Mucosa of stomach (tissue), 1 donor: ENCODE data around the gene HOXD10.

Experiments
- H3K27me3 ChIP-seq: one replicate; pipeline ENCODE4 v1.7.0; 2013; ENCODE audit warnings: mild to moderate bottlenecking, low read length; ENCODE audit not compliant: control insufficient read depth, insufficient read depth
- H3K36me3 ChIP-seq: one replicate; pipeline ENCODE4 v1.7.0; 2013; ENCODE audit warnings: low read length; ENCODE audit not compliant: control insufficient read depth, insufficient read depth
- H3K4me1 ChIP-seq: one replicate; pipeline ENCODE4 v1.7.0; 2013; ENCODE audit warnings: mild to moderate bottlenecking, low read length; ENCODE audit not compliant: control insufficient read depth, insufficient read depth
- H3K4me3 ChIP-seq: one replicate; pipeline ENCODE4 v1.7.0; 2013; ENCODE audit warnings: low read length
- H3K9ac ChIP-seq: one replicate; pipeline ENCODE4 v1.7.0; 2013; ENCODE audit warnings: mild to moderate bottlenecking, low read length, moderate library complexity
- H3K9me3 ChIP-seq: one replicate; pipeline ENCODE4 v1.7.0; 2013; ENCODE audit warnings: mild to moderate bottlenecking, low read length, moderate library complexity; ENCODE audit not compliant: control insufficient read depth
- donor health status: Pancreatic carcinoma.

Gene HOXD10

DNA sequence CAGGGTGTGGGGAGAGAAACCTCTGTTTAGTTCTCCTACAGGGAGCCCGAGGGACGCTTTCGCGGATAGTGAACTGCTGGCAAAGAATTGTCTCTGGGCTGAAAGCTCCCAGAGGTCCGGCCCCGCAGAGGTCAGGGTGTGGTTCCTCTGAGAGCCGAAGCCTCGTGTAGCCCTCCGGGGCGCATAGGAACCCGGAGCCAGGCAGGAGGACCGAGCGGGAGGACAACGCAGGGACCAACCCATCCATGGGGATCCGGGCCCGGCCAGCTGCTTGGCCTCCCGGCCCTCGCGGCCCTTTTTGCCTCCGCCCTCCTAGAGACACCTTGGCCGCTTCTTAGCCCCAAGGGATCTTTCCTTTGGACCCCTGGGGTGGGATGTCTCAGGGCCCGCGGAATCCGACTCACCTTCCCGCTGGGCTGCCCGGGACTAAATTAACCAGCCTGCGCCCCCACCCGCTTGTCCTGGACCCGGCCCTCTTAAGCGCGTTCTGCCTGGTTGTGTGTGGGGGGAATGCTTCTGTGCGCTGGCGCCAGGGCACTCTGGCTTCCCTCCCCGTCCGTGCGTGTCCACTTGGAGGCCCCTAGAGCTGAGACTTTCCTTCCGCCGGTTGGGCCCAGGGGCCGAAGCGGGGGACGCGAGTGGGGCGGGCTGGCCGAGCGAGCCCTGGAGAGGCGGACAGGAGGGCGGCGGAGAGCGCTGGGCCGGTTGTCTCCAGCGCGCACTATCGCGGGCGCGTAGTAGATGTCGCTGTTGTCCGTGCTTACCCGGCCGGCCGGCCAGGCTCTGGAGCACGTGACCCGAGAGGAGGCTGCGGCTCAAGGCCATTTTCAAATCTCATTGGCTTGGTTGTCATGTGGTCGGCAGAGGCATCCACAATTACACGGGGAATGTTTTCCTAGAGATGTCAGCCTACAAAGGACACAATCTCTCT lies at the start of gene HOXD10:
TSS of gene HOXD10 (plus strand) at position 896 of the 931 bp plus-strand sequence. CDS start 56 bp downstream, outside the sequence.
- no peaks in the 10 kb centered on the region for H3K36me3 ChIP-seq
- H3K9ac ChIP-seq = no peak within 1 kb of the TSS
- no peak within 1 kb of the TSS for H3K4me3 ChIP-seq
- H3K9me3 ChIP-seq = no peaks in the 10 kb centered on the region
- peaks cover 96% of the 10 kb centered on the region for H3K27me3 ChIP-seq
- no peaks in the 10 kb centered on the region for H3K4me1 ChIP-seq

DNA sequence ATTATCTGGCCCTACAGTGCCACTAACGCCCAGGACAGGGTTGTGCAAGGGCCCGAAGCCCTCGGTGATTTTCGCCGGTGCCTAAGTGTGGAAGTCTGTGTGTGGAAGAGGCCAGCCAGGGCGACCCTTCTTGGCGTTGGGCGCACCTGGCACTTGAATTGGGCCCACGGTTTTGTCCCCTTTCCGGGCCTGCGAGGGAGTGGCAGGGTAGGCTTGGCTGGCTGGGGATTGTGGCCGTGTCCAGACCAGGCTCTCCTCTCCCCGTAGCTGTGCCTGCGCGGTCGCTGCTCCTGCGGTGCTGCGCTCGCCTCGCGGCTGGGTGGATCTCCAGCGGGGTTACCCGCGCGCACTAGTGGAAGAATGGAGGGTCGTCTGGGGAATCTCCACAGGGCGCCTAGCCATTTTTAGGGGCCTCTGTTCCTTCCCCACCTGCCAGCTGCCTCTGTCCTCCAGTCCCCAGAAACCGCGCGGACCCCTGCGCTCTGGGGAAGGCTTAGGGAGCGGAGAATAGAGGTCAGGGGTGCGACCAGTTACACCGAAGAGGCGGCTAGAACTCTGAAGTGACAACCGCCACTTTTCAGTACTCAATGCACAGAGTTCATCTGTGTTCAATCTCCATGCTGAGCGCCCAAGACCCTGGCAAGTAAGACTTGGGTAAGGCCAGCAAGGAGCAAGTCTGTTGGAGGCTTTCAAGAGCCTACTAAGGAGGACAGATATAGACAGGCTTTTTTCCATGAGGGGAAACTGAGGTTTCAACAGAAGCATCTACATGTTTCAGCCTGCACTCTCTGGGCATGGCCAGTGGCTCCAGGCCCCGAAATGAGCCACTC lies 48.8 kb upstream of the HOXD10 start:
- H3K4me3 ChIP-seq = no peak overlapping the region

GRCh38 chr2:176068419-176068832 lies 48.2 kb upstream of the HOXD10 start:
- H3K36me3 ChIP-seq = no peaks in the 10 kb centered on the region
- no peak overlapping the region for H3K9ac ChIP-seq
- peaks cover 14% of the 10 kb centered on the region for H3K4me1 ChIP-seq
- H3K27me3 ChIP-seq = peaks cover 84% of the 10 kb centered on the region
- no peaks in the 10 kb centered on the region for H3K9me3 ChIP-seq
- no peak overlapping the region for H3K4me3 ChIP-seq

More for the DNA sequence above, 48.8 kb upstream of the HOXD10 start:
- H3K9me3 ChIP-seq = no peaks in the 10 kb centered on the region
- H3K27me3 ChIP-seq = peaks cover 79% of the 10 kb centered on the region
- H3K4me1 ChIP-seq = peaks cover 14% of the 10 kb centered on the region
- H3K36me3 ChIP-seq = no peaks in the 10 kb centered on the region
- no peak overlapping the region for H3K9ac ChIP-seq

- H3K9me3 ChIP-seq = no peaks in the 10 kb centered on the region
- H3K9ac ChIP-seq = no peak overlapping the region
- peaks cover 14% of the 10 kb centered on the region for H3K4me1 ChIP-seq
- no peak overlapping the region for H3K4me3 ChIP-seq
- no peaks in the 10 kb centered on the region for H3K36me3 ChIP-seq
- peaks cover 99% of the 10 kb centered on the region for H3K27me3 ChIP-seq
Measured at GRCh38 chr2:176071330-176072291, 45.0 kb upstream of the HOXD10 start.

DNA sequence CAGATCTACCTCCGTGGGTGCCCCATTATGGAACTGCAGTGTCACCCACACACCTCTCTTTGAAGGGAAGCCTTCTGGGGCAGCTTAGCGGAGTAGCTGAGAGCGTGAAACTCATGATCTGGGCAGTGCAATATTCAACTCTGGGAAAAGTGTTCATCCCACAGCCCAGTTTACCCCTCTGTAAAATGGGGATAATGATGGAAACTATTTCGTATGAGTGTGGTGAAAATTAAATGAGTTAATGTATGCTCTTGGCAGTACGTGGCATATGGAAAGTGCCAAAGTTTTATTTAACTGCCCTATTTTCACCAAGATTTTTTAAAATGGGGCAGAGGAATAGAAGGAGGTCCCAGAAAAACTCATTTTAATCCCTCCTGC lies 44.3 kb upstream of the HOXD10 start:
- peaks cover 8% of the 10 kb centered on the region for H3K4me1 ChIP-seq
- peaks cover 99% of the 10 kb centered on the region for H3K27me3 ChIP-seq
- H3K4me3 ChIP-seq = no peak overlapping the region
- no peak overlapping the region for H3K9ac ChIP-seq
- H3K9me3 ChIP-seq = no peaks in the 10 kb centered on the region
- no peaks in the 10 kb centered on the region for H3K36me3 ChIP-seq

DNA sequence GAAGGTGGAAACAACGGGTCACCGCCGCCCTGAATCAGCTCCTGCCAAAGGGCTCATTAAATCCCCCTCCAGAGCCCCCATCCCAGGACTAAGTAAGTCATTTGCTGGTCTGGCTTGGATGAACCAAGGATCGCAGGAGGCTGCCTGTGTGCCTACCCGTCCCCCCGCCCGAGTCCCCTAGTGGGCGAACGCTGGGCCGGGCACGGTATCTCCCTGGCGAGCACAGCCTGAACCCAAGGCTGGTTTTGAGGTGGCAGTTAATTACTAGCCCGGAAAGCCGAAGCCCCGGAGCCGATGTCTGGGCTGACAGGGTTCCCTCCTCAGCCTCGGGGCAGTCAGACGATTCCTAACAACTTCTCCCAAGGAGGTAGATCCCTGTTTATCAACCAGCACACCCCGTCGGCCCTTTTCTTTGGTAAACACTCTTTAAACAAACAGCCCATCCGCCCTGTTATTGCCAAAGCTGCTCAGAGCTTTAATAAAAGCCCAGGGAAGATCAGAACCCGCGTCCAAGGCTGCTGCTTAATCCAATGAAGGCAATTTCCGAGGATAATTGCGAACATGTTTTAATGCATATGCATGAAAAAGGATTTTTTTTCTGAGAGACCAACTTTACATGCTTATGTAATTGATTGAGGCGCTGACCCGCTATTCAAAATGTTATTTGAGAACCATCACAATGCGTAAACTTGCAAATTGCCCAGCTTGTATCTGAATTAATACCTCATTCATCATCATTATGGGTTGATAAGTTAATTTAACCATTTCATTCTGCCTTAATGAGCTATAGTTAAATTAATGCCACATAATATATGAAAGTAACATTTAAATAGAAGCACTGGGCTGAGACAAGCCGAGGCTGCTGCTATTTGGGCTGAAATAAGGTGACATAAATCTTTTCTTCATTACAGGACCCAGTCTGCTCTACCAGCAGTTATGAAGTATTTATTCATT lies 43.4 kb upstream of the HOXD10 start:
- Histone ChIP-seq H3K4me3 (no peak overlapping the region), H3K9me3 (no peaks in the 10 kb centered on the region), H3K27me3 (peaks cover 94% of the 10 kb centered on the region)

GRCh38 chr2:176074919-176075425 lies 41.6 kb upstream of the HOXD10 start:
- no peaks in the 10 kb centered on the region for H3K9me3 ChIP-seq
- H3K4me3 ChIP-seq = no peak overlapping the region
- no peak overlapping the region for H3K9ac ChIP-seq
- peaks cover 94% of the 10 kb centered on the region for H3K27me3 ChIP-seq
- no peaks in the 10 kb centered on the region for H3K36me3 ChIP-seq
- H3K4me1 ChIP-seq = peaks cover 8% of the 10 kb centered on the region

More for the DNA sequence above, 43.4 kb upstream of the HOXD10 start:
- Histone ChIP-seq H3K36me3 (no peaks in the 10 kb centered on the region), H3K4me1 (no peaks in the 10 kb centered on the region), H3K9ac (no peak overlapping the region)

- Histone ChIP-seq H3K4me1 (peaks cover 9% of the 10 kb centered on the region), H3K9ac (no peak overlapping the region), H3K4me3 (no peak overlapping the region), H3K27me3 (peaks cover 91% of the 10 kb centered on the region), H3K9me3 (no peaks in the 10 kb centered on the region), H3K36me3 (no peaks in the 10 kb centered on the region)
Measured at GRCh38 chr2:176075481-176075880, 41.1 kb upstream of the HOXD10 start.

DNA sequence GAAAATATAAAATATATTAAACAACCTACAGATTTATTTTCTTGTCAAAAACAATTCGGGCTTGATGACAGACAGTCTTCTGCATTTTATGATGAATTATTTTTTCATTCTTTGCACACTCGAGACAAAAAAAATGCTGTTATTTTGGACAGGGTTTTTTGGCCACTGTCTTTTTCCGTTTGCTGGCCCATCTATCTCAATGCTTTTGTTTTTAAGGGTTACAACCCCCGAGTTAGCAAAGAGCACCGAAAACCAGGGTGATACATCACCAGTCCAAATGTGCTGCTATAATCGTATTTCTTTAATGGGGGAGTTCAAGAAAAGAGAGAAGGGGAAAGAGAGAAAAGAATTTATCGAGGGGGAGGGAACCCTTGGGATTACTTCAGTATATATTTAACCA lies 40.5 kb upstream of the HOXD10 start:
- Histone ChIP-seq H3K27me3 (peaks cover 91% of the 10 kb centered on the region), H3K4me3 (no peak overlapping the region), H3K4me1 (peaks cover 12% of the 10 kb centered on the region), H3K36me3 (no peaks in the 10 kb centered on the region), H3K9me3 (no peaks in the 10 kb centered on the region), H3K9ac (no peak overlapping the region)

- Histone ChIP-seq H3K36me3 (no peaks in the 10 kb centered on the region), H3K27me3 (peaks cover 91% of the 10 kb centered on the region), H3K4me1 (peaks cover 12% of the 10 kb centered on the region), H3K9me3 (no peaks in the 10 kb centered on the region), H3K9ac (no peak overlapping the region), H3K4me3 (no peak overlapping the region)
Measured at GRCh38 chr2:176076796-176077195, 39.8 kb upstream of the HOXD10 start.
